GM19240 (cell line): Measurements from ENCODE around the gene RNF217.

ENCODE experiments used
- DNase-seq: peaks from one replicate; pipeline ENCODE4 v3.0.0; 2011; ENCODE audit warnings: low spot score; ENCODE audit not compliant: insufficient read length

RNF217 gene

DNA sequence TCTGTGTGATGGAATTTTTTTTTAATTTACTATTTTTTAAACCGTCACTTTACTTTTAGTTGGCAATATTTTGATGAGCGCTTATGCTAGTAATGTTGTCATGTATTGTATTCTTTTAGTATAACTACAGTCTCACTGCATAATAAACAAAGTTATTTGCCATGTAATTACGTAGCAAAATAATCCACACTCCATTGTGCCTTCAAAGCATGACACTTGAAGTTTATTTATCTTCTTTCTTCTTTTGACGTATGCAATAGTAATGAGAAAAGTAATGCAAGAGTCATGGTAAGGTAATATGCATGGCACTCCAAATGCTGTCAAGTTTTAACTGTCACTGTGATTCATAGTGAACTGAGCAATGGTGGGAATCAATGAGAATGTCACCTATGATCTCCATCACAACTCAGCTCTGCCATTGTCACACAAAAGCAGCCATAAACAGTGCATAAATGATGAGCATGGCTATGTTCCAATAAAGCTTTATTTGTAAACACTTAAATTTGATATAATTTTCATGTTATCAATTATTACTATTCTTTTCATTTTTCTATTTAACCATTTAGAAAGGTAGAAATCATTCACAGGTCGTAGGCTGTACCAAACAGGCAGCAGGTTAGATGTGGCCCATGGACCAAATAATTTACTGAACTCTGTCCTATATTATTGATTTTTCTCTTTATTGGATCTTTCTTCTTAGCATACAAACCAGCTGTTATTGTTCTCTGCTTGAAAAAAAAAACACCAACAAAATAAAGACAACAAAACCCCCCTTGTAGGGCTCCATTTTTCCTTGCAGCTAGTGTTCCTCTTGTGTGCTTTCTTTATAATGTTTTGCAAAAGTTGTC lies 27.1 kb downstream of the RNF217 start:
- no peak for DNase-seq

DNA sequence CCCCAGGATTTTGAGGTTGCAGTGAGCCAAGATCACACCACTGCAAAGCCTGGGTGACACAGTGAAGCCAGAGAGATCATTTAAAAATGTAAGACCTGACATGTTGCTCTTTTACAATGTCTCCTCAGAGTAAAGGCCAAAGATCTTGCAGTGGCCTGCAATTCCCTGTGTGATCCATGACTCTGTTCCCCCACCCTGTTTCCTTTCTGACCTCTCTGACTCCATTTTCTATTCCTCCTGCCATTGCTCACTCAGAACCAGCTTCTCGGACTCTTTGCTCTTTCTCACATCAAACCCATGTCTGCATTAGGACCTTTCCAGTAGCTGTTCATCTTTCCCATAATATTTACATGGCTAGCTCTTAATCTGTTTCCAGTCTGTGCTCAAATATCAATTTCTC lies 28.8 kb downstream of the RNF217 start:
- no peak for DNase-seq

DNA sequence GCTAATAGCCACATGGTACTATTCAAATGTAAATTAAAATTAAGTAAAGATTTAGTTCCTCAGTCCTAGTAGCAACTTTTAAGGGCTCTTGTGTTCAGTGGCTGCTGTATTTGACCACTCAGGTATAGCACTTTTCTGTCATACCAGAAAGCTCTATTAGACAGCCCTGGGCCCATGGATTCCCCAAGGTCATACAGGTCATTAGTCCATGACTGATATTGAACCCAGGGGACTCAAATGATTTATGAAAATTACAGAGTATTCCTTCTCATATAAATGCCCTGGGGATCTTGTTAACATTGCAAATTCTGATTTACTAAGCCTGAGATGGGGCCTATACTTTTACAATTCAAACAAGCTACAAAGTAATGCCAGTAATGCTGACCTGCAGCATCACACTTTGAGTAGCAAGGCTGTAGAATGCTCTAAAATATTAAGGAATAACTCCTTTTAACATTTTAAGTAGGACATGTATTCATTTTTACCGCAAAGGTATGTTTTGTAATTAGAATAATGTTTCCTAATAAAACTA lies 29.6 kb downstream of the RNF217 start:
- no peak for DNase-seq

DNA sequence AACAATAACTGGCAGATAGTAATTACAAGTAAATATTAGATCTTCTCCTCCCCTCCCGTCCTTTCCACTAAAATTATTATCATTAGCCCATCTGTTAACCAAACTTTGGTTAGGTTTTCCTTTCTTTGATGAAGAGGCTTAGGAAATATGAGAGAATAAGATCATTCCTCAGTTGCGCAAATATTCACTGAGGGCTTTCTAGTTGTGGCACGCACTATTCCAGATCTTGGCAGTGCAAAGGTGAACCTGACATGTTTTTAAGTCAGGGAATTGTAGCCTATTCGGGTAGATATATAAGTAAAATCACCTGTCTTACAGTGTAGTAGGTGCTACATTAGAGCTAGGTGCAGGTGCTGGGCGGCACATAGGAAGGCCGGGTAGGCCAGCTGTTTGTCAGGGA lies 31.1 kb downstream of the RNF217 start:
- DNase-seq: no peak

DNA sequence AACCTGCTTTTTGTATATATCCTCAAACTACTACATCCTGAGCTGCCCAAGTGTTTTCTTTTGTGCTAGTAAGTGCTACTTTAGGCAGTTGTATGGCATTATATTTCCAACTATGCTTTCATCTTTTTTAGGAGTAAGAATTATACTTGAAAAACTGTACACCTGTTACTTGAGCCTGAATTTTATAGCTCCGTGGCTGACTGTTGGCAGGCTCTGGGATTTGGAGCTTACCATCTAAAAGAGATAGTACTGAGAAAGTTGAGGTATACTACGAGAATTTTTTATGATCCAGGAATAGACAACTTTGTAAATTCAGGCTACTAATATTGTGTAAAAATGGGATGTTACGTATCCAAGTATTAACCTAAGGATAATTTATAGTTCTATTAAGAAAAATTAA lies 32.4 kb downstream of the RNF217 start:
- no peak for DNase-seq

DNA sequence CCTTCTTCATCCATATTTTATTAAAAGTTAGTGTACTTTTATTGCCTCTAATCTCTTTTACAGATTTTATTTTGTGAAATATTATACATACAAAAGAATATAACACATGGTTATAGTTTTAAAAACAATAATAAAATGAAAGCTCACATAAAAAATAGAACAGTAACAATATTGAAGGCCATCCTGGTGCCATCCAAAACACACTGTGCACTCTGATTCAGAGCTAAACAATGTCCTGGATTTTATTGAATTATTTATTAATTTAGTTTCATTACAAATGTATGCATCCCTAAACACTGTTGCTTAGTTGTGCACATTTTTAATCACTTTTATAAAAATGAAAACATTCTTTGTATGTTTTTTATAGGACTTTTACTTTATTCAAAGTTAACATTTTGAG lies 32.9 kb downstream of the RNF217 start:
- DNase-seq: no peak

DNA sequence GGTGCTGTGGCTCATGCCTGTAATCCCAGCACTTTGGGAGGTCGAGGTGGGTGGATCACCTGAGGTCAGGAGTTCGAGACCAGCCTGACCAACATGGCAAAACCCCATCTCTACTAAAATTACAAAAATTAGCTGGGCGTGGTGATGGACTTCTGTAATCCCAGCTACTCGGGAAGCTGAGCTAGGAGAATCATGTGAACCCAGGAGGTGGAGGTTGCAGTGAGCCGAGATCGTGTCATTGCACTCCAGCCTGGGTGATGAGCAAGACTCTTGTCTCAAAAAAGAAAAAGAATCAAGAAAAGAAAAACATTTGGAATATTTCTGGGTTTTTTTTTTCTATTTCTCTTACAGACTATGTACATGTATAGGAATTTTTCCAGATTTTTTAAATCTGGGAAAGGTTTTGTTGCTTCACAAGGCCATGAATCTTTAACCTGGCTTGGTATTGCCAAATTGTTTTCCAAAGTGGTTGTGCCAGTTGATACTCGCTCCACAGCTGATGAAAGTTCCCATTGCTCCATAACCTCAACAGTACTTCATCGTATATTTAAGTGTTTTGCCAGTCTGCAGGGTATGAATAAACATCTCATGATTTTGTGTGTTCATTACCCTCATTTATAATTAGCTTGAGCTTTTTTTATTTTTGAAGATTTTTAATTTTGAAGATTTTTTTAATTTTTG lies 33.5 kb downstream of the RNF217 start:
- DNase-seq: no peak

DNA sequence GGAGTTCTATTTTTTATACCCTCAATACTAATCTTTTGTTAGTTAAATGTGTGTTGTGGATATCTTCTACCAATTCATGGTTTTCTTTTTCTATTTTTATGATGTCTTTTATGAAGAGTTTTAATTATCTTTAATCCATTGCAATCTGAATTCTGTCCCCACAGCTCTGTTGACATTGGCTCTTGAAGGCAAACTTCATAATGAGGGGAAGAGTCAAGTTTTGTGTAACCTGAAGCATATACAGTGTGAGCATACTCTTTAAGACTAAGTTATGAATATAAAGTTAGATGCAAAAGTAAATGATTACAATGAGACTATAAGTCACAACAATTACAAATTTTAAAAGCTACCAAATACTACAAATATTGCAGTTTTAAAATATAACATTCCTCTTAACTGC lies 34.2 kb downstream of the RNF217 start:
- DNase-seq: no peak

DNA sequence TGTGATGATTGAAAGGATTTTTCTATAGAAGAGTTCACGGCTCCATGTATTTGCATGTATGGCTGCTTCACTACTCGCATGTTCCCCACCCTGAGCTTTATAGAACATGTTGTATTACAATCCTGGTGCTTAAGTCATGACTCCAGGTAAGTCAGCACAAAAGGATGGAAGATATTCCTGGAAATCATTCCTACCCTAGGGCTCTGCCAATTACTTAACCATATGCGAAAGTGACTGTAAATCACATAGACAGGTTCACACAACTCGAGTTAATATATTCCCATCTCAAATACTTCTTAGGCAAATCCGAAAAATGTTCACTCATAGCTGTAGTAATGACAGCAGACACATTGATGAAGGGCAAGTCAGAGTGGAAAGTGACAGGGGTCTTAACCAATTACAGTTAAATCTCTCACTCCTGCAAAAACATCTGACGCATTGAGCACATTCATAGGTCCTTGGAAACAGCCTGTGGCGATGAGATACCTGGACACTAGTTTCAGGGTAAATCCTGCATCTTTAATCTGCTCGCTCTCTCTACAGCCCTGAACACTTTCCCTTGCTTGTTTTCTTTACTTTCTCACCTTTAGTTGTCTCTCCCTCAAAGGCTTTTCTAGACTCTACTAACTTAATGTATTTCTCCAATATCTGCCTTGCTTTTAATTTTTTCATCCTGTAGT lies 35.1 kb downstream of the RNF217 start:
- DNase-seq: no peak

DNA sequence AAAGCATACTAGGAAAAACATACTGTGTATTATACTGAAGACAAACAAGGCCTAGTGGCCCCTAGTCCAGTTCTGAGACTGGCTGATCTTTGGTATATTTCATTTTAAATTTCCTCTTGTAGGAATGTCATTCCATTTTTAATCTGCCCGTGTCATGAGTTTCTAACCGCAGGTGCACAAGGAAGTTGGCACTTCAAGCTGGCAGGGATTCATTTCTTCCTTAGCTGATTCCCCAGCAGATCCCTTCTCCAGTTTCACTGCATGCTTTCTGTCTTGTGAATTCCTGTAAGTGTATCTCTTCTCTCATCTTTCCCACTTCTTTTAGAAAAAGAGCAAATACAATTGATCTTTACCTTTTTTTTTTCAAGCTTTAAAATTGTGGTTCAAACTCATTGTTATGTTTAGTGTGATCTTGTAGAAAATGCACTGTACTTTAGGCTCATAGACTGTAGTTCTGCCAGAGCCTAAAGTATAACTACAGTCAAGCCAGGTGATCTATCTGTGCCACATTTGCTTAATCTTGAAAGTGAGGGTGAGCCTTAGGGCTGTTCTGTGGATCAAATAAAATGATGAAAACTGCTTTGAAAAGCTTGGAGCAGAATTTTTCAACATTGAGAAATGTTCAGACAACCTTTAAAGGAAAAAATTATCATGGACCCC lies 37.0 kb downstream of the RNF217 start:
- no peak for DNase-seq

DNA sequence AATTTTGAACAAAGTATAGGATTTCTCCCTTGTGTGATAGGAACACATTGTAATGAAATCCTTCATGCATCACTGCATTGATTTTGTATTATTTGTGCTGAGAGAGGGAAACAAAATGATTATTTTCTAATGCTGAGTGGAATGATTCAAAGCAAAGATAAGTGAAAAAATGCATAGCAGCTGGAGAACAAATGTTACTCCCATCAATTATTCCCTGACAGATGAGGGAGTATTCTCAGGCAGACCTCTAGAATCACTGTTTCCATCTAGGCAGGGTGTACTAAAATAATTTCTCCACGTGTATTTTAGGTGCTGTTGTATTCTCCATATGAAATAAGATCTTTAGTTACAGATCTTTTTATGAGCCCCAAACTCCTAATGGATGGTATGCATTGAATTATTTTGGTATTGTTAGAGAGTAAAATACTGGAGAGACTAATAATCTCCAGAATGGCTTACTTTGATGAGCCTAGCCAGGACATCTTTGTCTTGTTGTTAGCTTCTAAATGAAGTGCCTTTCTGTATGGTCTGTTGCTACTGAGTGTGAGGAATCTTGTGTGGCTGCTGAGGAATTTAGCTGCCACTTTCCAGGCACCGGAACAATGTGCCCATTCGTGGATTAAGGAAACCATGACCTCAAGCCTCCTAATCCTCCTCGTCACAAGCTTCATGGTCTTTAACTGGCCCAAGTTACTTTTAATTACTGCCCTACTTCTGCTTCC lies 39.6 kb downstream of the RNF217 start:
- no peak for DNase-seq

DNA sequence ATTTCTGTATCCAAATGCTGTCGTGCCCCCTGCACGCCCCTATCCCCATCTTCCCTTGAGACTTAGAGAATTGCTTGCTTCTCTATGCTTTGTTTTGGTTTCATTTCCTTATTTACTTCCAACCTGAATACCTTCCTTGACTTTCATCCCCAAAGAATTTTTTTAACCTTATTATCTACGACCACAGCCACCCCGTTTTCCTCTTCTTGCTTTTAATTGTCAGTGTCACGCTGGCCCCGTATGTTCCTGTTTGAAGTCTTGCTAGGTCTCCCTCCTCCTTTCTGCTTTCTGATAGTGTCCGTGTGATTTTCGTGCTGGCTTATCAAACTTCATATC lies 40.1 kb downstream of the RNF217 start:
- DNase-seq: no peak

DNA sequence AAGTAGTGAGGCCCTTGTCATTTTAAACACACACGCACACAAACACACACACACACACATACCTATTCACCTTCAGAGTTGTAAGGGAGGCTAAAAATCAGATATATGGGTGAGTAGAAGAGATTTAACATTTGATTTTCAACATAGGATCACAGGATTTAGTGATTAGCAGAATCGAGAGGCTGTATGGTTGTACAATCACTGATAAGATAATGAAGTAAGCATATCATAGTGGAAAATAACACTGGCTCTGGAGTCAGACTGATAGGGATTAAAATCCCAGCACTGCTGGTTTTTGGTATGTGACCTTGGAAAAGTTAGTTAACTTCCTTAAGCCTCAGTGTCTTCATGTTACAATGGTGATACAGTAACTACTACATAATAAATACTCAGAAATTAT lies 40.8 kb downstream of the RNF217 start:
- no peak for DNase-seq

DNA sequence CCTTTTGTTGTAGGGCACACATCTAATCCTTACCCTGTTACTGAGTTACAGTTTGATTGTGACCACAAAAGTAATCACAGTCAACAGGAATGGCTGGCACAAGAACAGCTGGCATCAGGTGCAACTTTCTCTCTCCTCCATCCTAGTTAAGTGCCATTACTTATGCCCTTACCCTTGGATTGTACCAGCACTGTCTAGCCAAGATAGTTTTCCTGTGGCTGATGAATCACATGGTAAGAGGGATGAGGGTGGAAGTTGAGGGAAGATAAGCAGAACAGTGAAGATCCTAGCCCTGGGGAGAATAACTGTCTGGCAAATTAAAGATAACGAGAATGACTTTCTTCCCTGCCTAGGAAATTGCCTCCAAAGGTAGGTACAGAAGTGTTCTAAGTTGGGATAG lies 42.0 kb downstream of the RNF217 start:
- no peak for DNase-seq

DNA sequence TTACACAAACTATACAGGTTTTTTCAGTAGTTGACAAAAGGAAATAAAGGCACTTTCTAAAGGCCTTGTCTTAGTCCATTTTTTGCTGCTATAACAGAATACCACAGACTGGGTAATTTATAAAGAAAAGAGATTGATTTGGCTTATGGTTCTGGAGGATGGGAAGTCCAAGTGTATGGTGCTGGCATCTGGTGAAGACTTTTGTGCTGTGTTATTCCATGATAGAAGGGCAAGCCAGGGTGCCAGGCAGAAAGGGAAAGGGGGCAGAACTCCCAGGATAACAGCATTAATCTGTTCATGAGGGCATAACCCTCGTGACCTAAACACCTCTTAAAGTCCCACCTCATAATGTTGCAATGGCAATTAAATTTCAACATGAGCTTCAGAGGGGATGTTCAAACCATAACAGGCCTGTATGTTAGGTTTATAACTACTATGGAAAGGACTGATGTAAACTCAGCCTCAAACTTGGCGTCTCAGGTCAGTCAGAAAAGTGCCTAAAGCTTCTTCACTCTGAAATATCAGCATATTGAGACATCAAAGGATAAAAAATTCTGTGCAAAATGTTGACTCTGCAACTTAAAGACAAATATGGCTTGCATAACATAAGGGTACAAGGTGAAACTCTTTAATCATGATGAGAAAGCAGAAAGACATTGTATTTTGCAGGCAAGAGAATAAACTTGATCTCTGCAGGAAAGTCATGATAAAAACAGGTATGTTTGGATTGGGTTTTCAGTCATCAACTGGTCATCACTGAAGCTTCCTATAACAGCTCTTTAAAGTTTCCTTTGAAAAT lies 42.8 kb downstream of the RNF217 start:
- no peak for DNase-seq

DNA sequence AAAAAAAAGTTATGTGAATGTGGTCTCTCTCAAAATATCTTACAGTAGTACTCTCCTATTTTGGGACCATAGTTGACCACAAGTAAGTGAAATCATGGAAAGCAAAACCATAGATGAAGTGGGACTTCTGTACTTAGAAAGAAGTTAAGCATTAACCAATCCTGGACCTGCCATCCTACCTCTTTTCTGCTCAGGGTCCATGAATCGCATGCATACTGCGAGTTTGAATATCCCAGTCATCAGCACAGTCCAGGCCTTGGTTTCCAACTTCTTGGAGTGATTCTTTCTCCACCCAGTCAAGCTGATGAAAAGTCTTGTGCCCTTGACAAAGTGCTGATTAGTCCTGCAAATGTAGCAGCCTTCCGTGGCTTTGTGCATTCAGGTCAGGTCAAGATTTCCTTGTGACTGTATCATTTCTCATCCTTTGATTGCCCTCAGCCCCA lies 46.0 kb downstream of the RNF217 start:
- DNase-seq: no peak

DNA sequence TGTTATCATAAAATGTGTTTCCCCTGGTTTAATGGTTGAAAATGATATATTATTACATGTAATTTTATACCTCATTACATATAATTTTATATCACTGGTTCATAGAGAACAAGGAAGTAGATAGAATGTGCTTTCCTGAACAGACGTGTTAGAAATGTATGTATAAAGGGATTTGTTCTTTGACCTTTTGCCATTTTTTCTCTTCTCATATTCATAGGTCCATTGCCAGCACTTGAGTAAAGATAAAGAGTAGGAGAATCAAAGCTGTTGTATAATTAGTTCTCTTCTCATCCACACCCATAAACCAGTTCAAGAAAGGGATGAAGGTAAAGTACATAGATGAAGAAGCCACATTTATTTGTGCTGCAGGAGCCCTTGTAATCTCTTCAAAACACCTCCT lies 46.7 kb downstream of the RNF217 start:
- DNase-seq: no peak

DNA sequence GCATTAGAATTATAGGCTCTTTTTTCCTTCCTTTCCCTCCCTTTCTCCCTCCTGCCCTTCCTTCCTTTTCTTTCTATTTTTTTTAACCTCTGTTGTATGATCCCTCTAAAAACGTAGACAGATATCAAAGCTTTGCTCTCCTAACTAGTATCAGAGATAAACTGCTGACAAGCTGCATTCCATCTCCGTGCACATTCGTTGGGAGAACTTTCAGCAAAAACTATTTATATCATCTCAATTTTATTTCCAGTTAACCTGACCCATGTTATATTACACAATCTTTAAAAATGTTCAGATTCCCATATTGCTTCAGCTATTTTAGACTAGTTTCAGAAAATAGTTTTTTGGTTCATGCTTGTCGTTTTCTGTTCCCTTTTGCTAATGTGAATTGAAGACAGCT lies 47.3 kb downstream of the RNF217 start:
- no peak for DNase-seq

DNA sequence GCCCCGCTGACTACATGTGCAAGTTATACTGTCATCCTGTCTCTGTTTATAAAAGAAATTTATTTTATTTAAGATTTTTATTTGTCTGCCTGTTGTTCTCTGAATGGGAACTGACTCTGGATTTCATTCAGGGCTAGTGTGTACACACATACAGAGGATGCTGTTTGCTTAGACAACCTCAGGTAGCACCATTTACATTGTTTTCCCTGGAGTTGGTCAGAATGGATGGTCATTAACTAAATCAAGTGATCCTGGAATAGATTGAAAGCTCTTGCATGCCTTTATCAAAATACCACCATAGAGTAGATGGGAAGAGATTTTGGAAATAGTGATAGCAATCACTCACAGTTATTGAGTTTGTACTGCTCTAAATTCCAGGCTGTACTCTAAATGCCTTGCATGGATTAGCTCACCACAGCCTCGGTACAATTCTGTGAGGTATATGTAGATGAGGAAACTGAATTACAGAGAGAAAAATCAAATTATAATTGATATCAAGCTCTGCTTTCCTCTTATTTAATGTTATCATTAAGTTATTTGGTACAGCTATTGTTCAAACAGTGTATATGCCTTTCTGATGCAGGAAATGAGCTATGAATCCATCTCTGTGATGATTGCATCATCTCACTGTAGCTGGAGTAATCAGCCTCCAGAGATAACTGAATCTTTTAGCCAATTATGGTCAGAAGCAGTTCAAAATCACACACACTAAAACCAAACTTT lies 51.9 kb downstream of the RNF217 start:
- no peak for DNase-seq

DNA sequence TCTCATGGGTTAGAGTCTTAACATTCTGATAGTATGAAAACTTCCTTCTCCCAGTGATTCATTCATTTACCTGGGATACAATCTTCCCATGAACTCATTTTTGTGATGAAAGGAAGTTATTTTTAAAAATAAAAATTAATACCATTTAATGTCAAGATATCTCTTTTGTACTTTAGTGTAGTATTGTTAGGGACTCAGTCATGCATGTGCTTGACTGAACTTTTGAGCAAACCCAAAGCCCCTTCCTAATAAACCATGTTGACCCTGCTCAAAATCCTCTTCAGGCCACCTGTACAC lies 52.4 kb downstream of the RNF217 start:
- DNase-seq: no peak
